Measurements from ENCODE around the gene MGST3. TPM values are rescaled to one million over a fixed set of nuclear protein-coding genes. Genes with fewer than 3 reads are reported as not detected.

MGST3 gene
- polyA plus RNA-seq, 1 donor, result 148 TPM

GRCh38 chr1:165628147-165628822, 2.7 kb upstream of the MGST3 start:
- 42% methylated on average over 2 of the region's 6 CpGs for WGBS (ENCODE audit: insufficient coverage, low lambda C conversion rate)
- no peaks in the 10 kb centered on the region for H3K27me3 ChIP-seq (ENCODE audit: control insufficient read depth, insufficient read depth, low read length)
- H3K4me3 ChIP-seq (ENCODE audit: low read length), result no peak overlapping the region
- peaks cover 25% of the 10 kb centered on the region for H3K4me1 ChIP-seq (ENCODE audit: control insufficient read depth, insufficient read depth, low read length)
- H3K27ac ChIP-seq (ENCODE audit: low read length), result peak overlapping the region; percentile 47
- DNase-seq, result peak; percentile 44 to 65
- H3K36me3 ChIP-seq (ENCODE audit: control insufficient read depth, insufficient read depth, low read length), result no peaks in the 10 kb centered on the region
- H3K9me3 ChIP-seq (ENCODE audit: control insufficient read depth, low read depth, low read length), result no peaks in the 10 kb centered on the region

- H3K9me3 ChIP-seq (ENCODE audit: control insufficient read depth, low read depth, low read length), result no peaks in the 10 kb centered on the region
- peak overlapping the region; percentile 47 for H3K27ac ChIP-seq (ENCODE audit: low read length)
- peak in 1 of 2 donors; percentile 9 for DNase-seq
- H3K4me3 ChIP-seq (ENCODE audit: low read length), result no peak overlapping the region
- peaks cover 27% of the 10 kb centered on the region for H3K4me1 ChIP-seq (ENCODE audit: control insufficient read depth, insufficient read depth, low read length)
- H3K27me3 ChIP-seq (ENCODE audit: control insufficient read depth, insufficient read depth, low read length), result no peaks in the 10 kb centered on the region
- 100% methylated on average over 2 of the region's 3 CpGs for WGBS (ENCODE audit: insufficient coverage, low lambda C conversion rate)
- H3K36me3 ChIP-seq (ENCODE audit: control insufficient read depth, insufficient read depth, low read length), result no peaks in the 10 kb centered on the region
These were observed 1.9 kb upstream of the MGST3 start for GRCh38 chr1:165629151-165629550.

GRCh38 chr1:165629848-165630628, 996 bp upstream of the MGST3 start:
- H3K27ac ChIP-seq (ENCODE audit: low read length), result peak overlapping the region; percentile 97
- no peaks in the 10 kb centered on the region for H3K27me3 ChIP-seq (ENCODE audit: control insufficient read depth, insufficient read depth, low read length)
- WGBS (ENCODE audit: insufficient coverage, low lambda C conversion rate), result no CpG with 5 or more reads among the region's 26 CpGs
- peaks cover 28% of the 10 kb centered on the region for H3K4me1 ChIP-seq (ENCODE audit: control insufficient read depth, insufficient read depth, low read length)
- no peaks in the 10 kb centered on the region for H3K9me3 ChIP-seq (ENCODE audit: control insufficient read depth, low read depth, low read length)
- H3K4me3 ChIP-seq (ENCODE audit: low read length), result peak overlapping the region; percentile 59
- H3K36me3 ChIP-seq (ENCODE audit: control insufficient read depth, insufficient read depth, low read length), result no peaks in the 10 kb centered on the region
- DNase-seq, result peak in 1 of 2 donors; percentile 26

- Histone ChIP-seq H3K27me3 (ENCODE audit: control insufficient read depth, insufficient read depth, low read length) (no peaks in the 10 kb centered on the region), H3K4me1 (ENCODE audit: control insufficient read depth, insufficient read depth, low read length) (peaks cover 28% of the 10 kb centered on the region), H3K9me3 (ENCODE audit: control insufficient read depth, low read depth, low read length) (no peaks in the 10 kb centered on the region), H3K27ac (ENCODE audit: low read length) (peak overlapping the region; percentile 97), H3K36me3 (ENCODE audit: control insufficient read depth, insufficient read depth, low read length) (no peaks in the 10 kb centered on the region), H3K4me3 (ENCODE audit: low read length) (peak overlapping the region; percentile 59)
- DNase-seq, result peak; percentile 61 to 88
- WGBS (ENCODE audit: insufficient coverage, low lambda C conversion rate), result 0% methylated on average over 3 of the region's 31 CpGs
These were observed 513 bp downstream of the MGST3 start for GRCh38 chr1:165631342-165632151.

GRCh38 chr1:165632152-165632469, 1.1 kb downstream of the MGST3 start:
- no peak for DNase-seq
- peak overlapping the region; percentile 59 for H3K4me3 ChIP-seq (ENCODE audit: low read length)
- peaks cover 28% of the 10 kb centered on the region for H3K4me1 ChIP-seq (ENCODE audit: control insufficient read depth, insufficient read depth, low read length)
- peak overlapping the region; percentile 97 for H3K27ac ChIP-seq (ENCODE audit: low read length)
- WGBS (ENCODE audit: insufficient coverage, low lambda C conversion rate), result no CpG with 5 or more reads among the region's 5 CpGs
- no peaks in the 10 kb centered on the region for H3K36me3 ChIP-seq (ENCODE audit: control insufficient read depth, insufficient read depth, low read length)
- H3K27me3 ChIP-seq (ENCODE audit: control insufficient read depth, insufficient read depth, low read length), result no peaks in the 10 kb centered on the region
- H3K9me3 ChIP-seq (ENCODE audit: control insufficient read depth, low read depth, low read length), result no peaks in the 10 kb centered on the region

GRCh38 chr1:165632491-165632890, 1.5 kb downstream of the MGST3 start:
- Histone ChIP-seq H3K9me3 (ENCODE audit: control insufficient read depth, low read depth, low read length) (no peaks in the 10 kb centered on the region), H3K27me3 (ENCODE audit: control insufficient read depth, insufficient read depth, low read length) (no peaks in the 10 kb centered on the region), H3K4me1 (ENCODE audit: control insufficient read depth, insufficient read depth, low read length) (peaks cover 30% of the 10 kb centered on the region), H3K36me3 (ENCODE audit: control insufficient read depth, insufficient read depth, low read length) (no peaks in the 10 kb centered on the region), H3K4me3 (ENCODE audit: low read length) (peak overlapping the region; percentile 59), H3K27ac (ENCODE audit: low read length) (peak overlapping the region; percentile 97)
- DNase-seq, result no peak
- 34% methylated on average over 6 of the region's 7 CpGs for WGBS (ENCODE audit: insufficient coverage, low lambda C conversion rate)

GRCh38 chr1:165633614-165634013, 2.6 kb downstream of the MGST3 start:
- no peak overlapping the region for H3K4me3 ChIP-seq (ENCODE audit: low read length)
- no peaks in the 10 kb centered on the region for H3K36me3 ChIP-seq (ENCODE audit: control insufficient read depth, insufficient read depth, low read length)
- WGBS (ENCODE audit: insufficient coverage, low lambda C conversion rate), result 91% methylated on average over 1 of the region's 3 CpGs
- peaks cover 33% of the 10 kb centered on the region for H3K4me1 ChIP-seq (ENCODE audit: control insufficient read depth, insufficient read depth, low read length)
- DNase-seq, result peak; percentile 7 to 35
- H3K27ac ChIP-seq (ENCODE audit: low read length), result no peak overlapping the region
- H3K27me3 ChIP-seq (ENCODE audit: control insufficient read depth, insufficient read depth, low read length), result no peaks in the 10 kb centered on the region
- H3K9me3 ChIP-seq (ENCODE audit: control insufficient read depth, low read depth, low read length), result no peaks in the 10 kb centered on the region

- Histone ChIP-seq H3K4me3 (ENCODE audit: low read length) (no peak overlapping the region), H3K36me3 (ENCODE audit: control insufficient read depth, insufficient read depth, low read length) (peaks cover 4% of the 10 kb centered on the region), H3K9me3 (ENCODE audit: control insufficient read depth, low read depth, low read length) (no peaks in the 10 kb centered on the region), H3K27me3 (ENCODE audit: control insufficient read depth, insufficient read depth, low read length) (no peaks in the 10 kb centered on the region), H3K27ac (ENCODE audit: low read length) (no peak overlapping the region), H3K4me1 (ENCODE audit: control insufficient read depth, insufficient read depth, low read length) (peaks cover 25% of the 10 kb centered on the region)
- 100% methylated on average over 2 of the region's 6 CpGs for WGBS (ENCODE audit: insufficient coverage, low lambda C conversion rate)
- DNase-seq, result no peak
These were observed 3.3 kb downstream of the MGST3 start for GRCh38 chr1:165634154-165634921.

- H3K4me1 ChIP-seq (ENCODE audit: control insufficient read depth, insufficient read depth, low read length), result peaks cover 18% of the 10 kb centered on the region
- no peak overlapping the region for H3K4me3 ChIP-seq (ENCODE audit: low read length)
These were observed 4.3 kb downstream of the MGST3 start for GRCh38 chr1:165635329-165635728.

GRCh38 chr1:165635823-165636222, 4.8 kb downstream of the MGST3 start:
- H3K27me3 ChIP-seq (ENCODE audit: control insufficient read depth, insufficient read depth, low read length), result no peaks in the 10 kb centered on the region
- no peak overlapping the region for H3K27ac ChIP-seq (ENCODE audit: low read length)
- peaks cover 18% of the 10 kb centered on the region for H3K4me1 ChIP-seq (ENCODE audit: control insufficient read depth, insufficient read depth, low read length)
- peaks cover 7% of the 10 kb centered on the region for H3K36me3 ChIP-seq (ENCODE audit: control insufficient read depth, insufficient read depth, low read length)
- DNase-seq, result no peak
- no peaks in the 10 kb centered on the region for H3K9me3 ChIP-seq (ENCODE audit: control insufficient read depth, low read depth, low read length)
- WGBS (ENCODE audit: insufficient coverage, low lambda C conversion rate), result 0% methylated on average over 1 of the region's 2 CpGs
- H3K4me3 ChIP-seq (ENCODE audit: low read length), result no peak overlapping the region

More at GRCh38 chr1:165635329-165635728, 4.3 kb downstream of the MGST3 start:
- Histone ChIP-seq H3K9me3 (ENCODE audit: control insufficient read depth, low read depth, low read length) (no peaks in the 10 kb centered on the region), H3K27me3 (ENCODE audit: control insufficient read depth, insufficient read depth, low read length) (no peaks in the 10 kb centered on the region), H3K27ac (ENCODE audit: low read length) (no peak overlapping the region), H3K36me3 (ENCODE audit: control insufficient read depth, insufficient read depth, low read length) (peaks cover 5% of the 10 kb centered on the region)
- no peak for DNase-seq
- 100% methylated on average over 1 of the region's 2 CpGs for WGBS (ENCODE audit: insufficient coverage, low lambda C conversion rate)
